Fibroblast of villous mesenchyme (primary cell): ENCODE data around the gene IGFN1. TPM values are rescaled to one million over a fixed set of nuclear protein-coding genes. Genes with fewer than 3 reads are reported as not detected.

Experiments
- DNase-seq: peaks from one replicate; pipeline ENCODE4 v3.0.0-alpha.2; 2010; ENCODE audit warnings: low read depth
- H3K4me3 ChIP-seq: 2 replicates; pipeline ENCODE4 v1.5.1; 2011; ENCODE audit warnings: low read depth, mild to moderate bottlenecking, low read length
- CTCF ChIP-seq: IDR thresholded peaks from 2 replicates; pipeline ENCODE4 v1.5.1; 2012; ENCODE audit warnings: low read depth, mild to moderate bottlenecking, low read length; ENCODE audit not compliant: insufficient read depth
- total RNA-seq: library from RNA; depleted of rRNA; stranded (reverse); fragments of >200 nt; gene quantifications from 2 replicates; pipeline ENCODE4 v1.2.3, GENCODE V29; 2012

The IGFN1 gene
- total RNA-seq, 1 donor, result under 0.01 TPM

GRCh38 chr1:201264072-201264471 lies 73.4 kb downstream of the IGFN1 start:
- H3K4me3 ChIP-seq, result no peak overlapping the region
- TF ChIP-seq CTCF, result no peak
- DNase-seq, result no peak

GRCh38 chr1:201264554-201264953 lies 73.9 kb downstream of the IGFN1 start:
- no peak for TF ChIP-seq CTCF

GRCh38 chr1:201265756-201266155 lies 75.1 kb downstream of the IGFN1 start:
- no peak for TF ChIP-seq CTCF
- H3K4me3 ChIP-seq, result no peak overlapping the region
- no peak for DNase-seq

More at GRCh38 chr1:201264554-201264953, 73.9 kb downstream of the IGFN1 start:
- H3K4me3 ChIP-seq, result no peak overlapping the region
- DNase-seq, result no peak

- TF ChIP-seq CTCF, result no peak
- no peak for DNase-seq
- no peak overlapping the region for H3K4me3 ChIP-seq
Observed at GRCh38 chr1:201266276-201266675, 75.7 kb downstream of the IGFN1 start.

- peak; percentile 76 for DNase-seq
- no peak for TF ChIP-seq CTCF
- H3K4me3 ChIP-seq, result no peak overlapping the region
Observed at GRCh38 chr1:201266774-201267173, 76.2 kb downstream of the IGFN1 start.

GRCh38 chr1:201267481-201268229 lies 77.0 kb downstream of the IGFN1 start:
- TF ChIP-seq CTCF, result no peak
- no peak for DNase-seq
- no peak overlapping the region for H3K4me3 ChIP-seq
